Gastroesophageal sphincter (tissue), 3 donors: Measurements from ENCODE around the gene RNF227.

Source experiments
- CTCF ChIP-seq, 4 experiments: fragments of 200-600 bp in 2 of 4; fragments of 450-650 bp in 2 of 4; sonication (generic) in 1 of 4; IDR thresholded peaks; one replicate each; pipeline ENCODE4 v1.5.1; 2017 to 2019; ENCODE audit warnings: antibody characterized with exemption in 4 of 4, mild to moderate bottlenecking in 2 of 4, moderate library complexity in 2 of 4
- POLR2A ChIP-seq, 2 donors: fragments of 450-650 bp; IDR thresholded peaks; one replicate each; pipeline ENCODE4 v1.6.1; 2017; ENCODE audit warnings: antibody characterized with exemption in 2 of 2, mild to moderate bottlenecking in 2 of 2, moderate library complexity in 1 of 2

GRCh38 chr17:7922845-7923628 is 6.9 kb upstream of the RNF227 start:
- TF ChIP-seq CTCF (IDR thresholded peaks at IDR 0.05) (peak in 1 of 4 experiments; percentile 9), POLR2A (IDR thresholded peaks at IDR 0.05) (peak in 1 of 2 donors; percentile 46)
